SK-N-SH treated with all-trans-retinoic acid at 6 μM for 48 hours (cell line): Measurements from ENCODE around the gene SREBF2.

Experiments
- ATAC-seq: fragments of 200-7000 bp; cut with Tn5 transposase; 3 replicates; pipeline ENCODE4 v1.9.1; 2020; ENCODE audit warnings: mild to moderate bottlenecking, moderate library complexity
- BACH2 ChIP-seq: fragments of 250-450 bp; sonication (Bioruptor Pico); IDR thresholded peaks from 2 replicates; pipeline ENCODE4 v1.9.0; 2021; ENCODE audit warnings: mild to moderate bottlenecking, borderline replicate concordance
- CSDC2 ChIP-seq: fragments of 250-450 bp; sonication (Bioruptor Pico); IDR thresholded peaks from 2 replicates; pipeline ENCODE4 v1.5.0; 2020; ENCODE audit warnings: mild to moderate bottlenecking, moderate library complexity
- ESRRG ChIP-seq: fragments of 250-450 bp; sonication (Bioruptor Pico); IDR thresholded peaks from 2 replicates; pipeline ENCODE4 v1.6.1; 2021; ENCODE audit warnings: mild to moderate bottlenecking
- GLIS3 ChIP-seq: fragments of 250-450 bp; sonication (Bioruptor Pico); IDR thresholded peaks from 2 replicates; pipeline ENCODE4 v1.5.0; 2020; ENCODE audit warnings: mild to moderate bottlenecking, moderate library complexity
- ISL1 ChIP-seq: fragments of 250-450 bp; sonication (Bioruptor Pico); IDR thresholded peaks from 2 replicates; pipeline ENCODE4 v2.1.2; 2022; ENCODE audit warnings: mild to moderate bottlenecking, moderate library complexity
- OSR1 ChIP-seq: fragments of 250-450 bp; sonication (Bioruptor Pico); IDR thresholded peaks from 2 replicates; pipeline ENCODE4 v1.8.0; 2022; ENCODE audit warnings: moderate library complexity, mild to moderate bottlenecking, inconsistent platforms
- POU6F1 ChIP-seq: fragments of 250-450 bp; sonication (Bioruptor Pico); IDR thresholded peaks from 2 replicates; pipeline ENCODE4 v1.8.0; 2021; ENCODE audit warnings: low read depth, mild to moderate bottlenecking, moderate library complexity, borderline replicate concordance
- RARB ChIP-seq: fragments of 250-450 bp; sonication (Bioruptor Pico); IDR thresholded peaks from 2 replicates; pipeline ENCODE4 v1.8.0; 2021; ENCODE audit warnings: mild to moderate bottlenecking, moderate library complexity
- TCF4 ChIP-seq: fragments of 250-450 bp; sonication (Bioruptor Pico); IDR thresholded peaks from 2 replicates; pipeline ENCODE4 v1.8.0; 2021; ENCODE audit warnings: mild to moderate bottlenecking, moderate library complexity, borderline replicate concordance
- TOX ChIP-seq: fragments of 250-450 bp; sonication (Bioruptor Pico); IDR thresholded peaks from 2 replicates; pipeline ENCODE4 v1.8.0; 2021; ENCODE audit warnings: mild to moderate bottlenecking, moderate library complexity, borderline replicate concordance
- ZC3H10 ChIP-seq: fragments of 250-450 bp; sonication (Bioruptor Pico); IDR thresholded peaks from 2 replicates; pipeline ENCODE4 v1.5.1; 2021; ENCODE audit warnings: mild to moderate bottlenecking, moderate library complexity
- ZFP30 ChIP-seq: fragments of 450-650 bp; formaldehyde crosslinking; IDR thresholded peaks from 2 replicates; pipeline ENCODE4 v1.5.0; 2022; ENCODE audit warnings: mild to moderate bottlenecking, moderate library complexity
- ZNF565 ChIP-seq: fragments of 450-650 bp; formaldehyde crosslinking; conservative IDR thresholded peaks from 2 replicates; pipeline ENCODE4 v1.5.0; 2020; ENCODE audit warnings: low read depth, mild to moderate bottlenecking, moderate library complexity
- ZNF70 ChIP-seq: fragments of 450-650 bp; formaldehyde crosslinking; IDR thresholded peaks from 2 replicates; pipeline ENCODE4 v1.5.0; 2020; ENCODE audit warnings: mild to moderate bottlenecking, moderate library complexity
- ZNF8 ChIP-seq: fragments of 450-650 bp; formaldehyde crosslinking; IDR thresholded peaks from 2 replicates; pipeline ENCODE4 v1.5.0; 2020; ENCODE audit warnings: mild to moderate bottlenecking, moderate library complexity
- TF ChIP-seq, protein P1 (sequence below): fragments of 250-450 bp; sonication (Bioruptor Pico); IDR thresholded peaks from 2 replicates; pipeline ENCODE4 v1.5.0; 2020; ENCODE audit warnings: mild to moderate bottlenecking, moderate library complexity
- TF ChIP-seq, protein P2 (sequence below): fragments of 250-450 bp; sonication (Bioruptor Pico); IDR thresholded peaks from 2 replicates; pipeline ENCODE4 v1.8.0; 2020; ENCODE audit warnings: mild to moderate bottlenecking, moderate library complexity, borderline replicate concordance

Gene SREBF2

GRCh38 chr22:41823797-41824196, 9.1 kb upstream of the SREBF2 start:
- no peak for TF ChIP-seq ZFP30 (CRISPR knock-in tag)
- TF ChIP-seq CSDC2 (CRISPR knock-in tag) = no peak
- no peak for TF ChIP-seq GLIS3 (CRISPR knock-in tag)
- no peak for ATAC-seq

DNA sequence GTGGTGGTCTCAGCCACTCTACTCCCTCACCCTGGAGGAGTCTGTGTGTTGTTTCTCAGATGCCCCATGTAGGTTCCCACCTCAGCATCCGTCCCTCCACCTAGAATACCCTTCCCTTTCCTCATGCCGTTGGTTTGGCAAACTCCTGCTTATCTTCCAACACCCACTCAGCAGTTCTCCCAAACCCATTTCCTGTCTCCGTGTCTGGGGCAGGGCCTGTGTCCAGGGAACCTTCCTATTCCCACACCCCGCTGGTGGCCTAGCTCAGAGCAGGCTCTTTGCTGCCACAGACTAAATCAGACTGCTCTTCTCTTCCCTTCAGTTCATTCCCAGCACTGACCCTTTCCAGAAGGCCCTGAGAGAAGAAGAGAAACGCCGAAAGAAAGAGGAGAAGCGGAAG, 7.5 kb upstream of the SREBF2 start:
- no peak for ATAC-seq

DNA sequence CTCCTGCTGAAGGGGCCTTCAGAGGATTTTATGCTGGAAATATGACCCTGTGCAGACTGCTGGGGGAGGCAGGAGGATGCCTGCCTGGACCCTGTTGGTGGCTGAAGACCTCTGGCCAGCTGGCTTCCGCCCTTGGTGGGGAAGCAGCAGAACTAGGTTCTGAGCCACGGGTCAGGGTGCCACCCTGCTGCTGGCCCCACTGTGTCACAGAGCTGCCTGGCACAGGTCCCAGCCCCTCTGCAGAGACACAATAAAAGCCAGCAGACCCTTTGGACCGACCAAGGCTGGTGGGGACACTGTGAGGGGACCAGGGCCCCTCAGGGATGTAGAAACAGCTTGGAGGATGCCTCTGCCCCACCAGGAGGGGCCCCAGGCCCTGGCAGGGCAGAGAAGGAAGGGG, 6.9 kb upstream of the SREBF2 start:
- no peak for TF ChIP-seq POU6F1 (CRISPR knock-in tag)
- no peak for TF ChIP-seq ZNF565 (CRISPR knock-in tag)
- TF ChIP-seq TOX (CRISPR knock-in tag) = no peak
- TF ChIP-seq ZNF70 (CRISPR knock-in tag) = no peak
- TF ChIP-seq BACH2 (CRISPR knock-in tag) = no peak
- TF ChIP-seq, protein P1, sequence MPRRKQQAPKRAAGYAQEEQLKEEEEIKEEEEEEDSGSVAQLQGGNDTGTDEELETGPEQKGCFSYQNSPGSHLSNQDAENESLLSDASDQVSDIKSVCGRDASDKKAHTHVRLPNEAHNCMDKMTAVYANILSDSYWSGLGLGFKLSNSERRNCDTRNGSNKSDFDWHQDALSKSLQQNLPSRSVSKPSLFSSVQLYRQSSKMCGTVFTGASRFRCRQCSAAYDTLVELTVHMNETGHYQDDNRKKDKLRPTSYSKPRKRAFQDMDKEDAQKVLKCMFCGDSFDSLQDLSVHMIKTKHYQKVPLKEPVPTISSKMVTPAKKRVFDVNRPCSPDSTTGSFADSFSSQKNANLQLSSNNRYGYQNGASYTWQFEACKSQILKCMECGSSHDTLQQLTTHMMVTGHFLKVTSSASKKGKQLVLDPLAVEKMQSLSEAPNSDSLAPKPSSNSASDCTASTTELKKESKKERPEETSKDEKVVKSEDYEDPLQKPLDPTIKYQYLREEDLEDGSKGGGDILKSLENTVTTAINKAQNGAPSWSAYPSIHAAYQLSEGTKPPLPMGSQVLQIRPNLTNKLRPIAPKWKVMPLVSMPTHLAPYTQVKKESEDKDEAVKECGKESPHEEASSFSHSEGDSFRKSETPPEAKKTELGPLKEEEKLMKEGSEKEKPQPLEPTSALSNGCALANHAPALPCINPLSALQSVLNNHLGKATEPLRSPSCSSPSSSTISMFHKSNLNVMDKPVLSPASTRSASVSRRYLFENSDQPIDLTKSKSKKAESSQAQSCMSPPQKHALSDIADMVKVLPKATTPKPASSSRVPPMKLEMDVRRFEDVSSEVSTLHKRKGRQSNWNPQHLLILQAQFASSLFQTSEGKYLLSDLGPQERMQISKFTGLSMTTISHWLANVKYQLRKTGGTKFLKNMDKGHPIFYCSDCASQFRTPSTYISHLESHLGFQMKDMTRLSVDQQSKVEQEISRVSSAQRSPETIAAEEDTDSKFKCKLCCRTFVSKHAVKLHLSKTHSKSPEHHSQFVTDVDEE (CRISPR knock-in tag) = no peak
- TF ChIP-seq CSDC2 (CRISPR knock-in tag) = no peak
- no peak for TF ChIP-seq ZC3H10
- no peak for TF ChIP-seq OSR1
- TF ChIP-seq TCF4 (CRISPR knock-in tag) = no peak
- no peak for TF ChIP-seq ESRRG (CRISPR knock-in tag)
- no peak for TF ChIP-seq ZNF8 (CRISPR knock-in tag)
- ATAC-seq = no peak

More for the DNA sequence above, 7.5 kb upstream of the SREBF2 start:
- TF ChIP-seq, protein P1 (CRISPR knock-in tag) = no peak

DNA sequence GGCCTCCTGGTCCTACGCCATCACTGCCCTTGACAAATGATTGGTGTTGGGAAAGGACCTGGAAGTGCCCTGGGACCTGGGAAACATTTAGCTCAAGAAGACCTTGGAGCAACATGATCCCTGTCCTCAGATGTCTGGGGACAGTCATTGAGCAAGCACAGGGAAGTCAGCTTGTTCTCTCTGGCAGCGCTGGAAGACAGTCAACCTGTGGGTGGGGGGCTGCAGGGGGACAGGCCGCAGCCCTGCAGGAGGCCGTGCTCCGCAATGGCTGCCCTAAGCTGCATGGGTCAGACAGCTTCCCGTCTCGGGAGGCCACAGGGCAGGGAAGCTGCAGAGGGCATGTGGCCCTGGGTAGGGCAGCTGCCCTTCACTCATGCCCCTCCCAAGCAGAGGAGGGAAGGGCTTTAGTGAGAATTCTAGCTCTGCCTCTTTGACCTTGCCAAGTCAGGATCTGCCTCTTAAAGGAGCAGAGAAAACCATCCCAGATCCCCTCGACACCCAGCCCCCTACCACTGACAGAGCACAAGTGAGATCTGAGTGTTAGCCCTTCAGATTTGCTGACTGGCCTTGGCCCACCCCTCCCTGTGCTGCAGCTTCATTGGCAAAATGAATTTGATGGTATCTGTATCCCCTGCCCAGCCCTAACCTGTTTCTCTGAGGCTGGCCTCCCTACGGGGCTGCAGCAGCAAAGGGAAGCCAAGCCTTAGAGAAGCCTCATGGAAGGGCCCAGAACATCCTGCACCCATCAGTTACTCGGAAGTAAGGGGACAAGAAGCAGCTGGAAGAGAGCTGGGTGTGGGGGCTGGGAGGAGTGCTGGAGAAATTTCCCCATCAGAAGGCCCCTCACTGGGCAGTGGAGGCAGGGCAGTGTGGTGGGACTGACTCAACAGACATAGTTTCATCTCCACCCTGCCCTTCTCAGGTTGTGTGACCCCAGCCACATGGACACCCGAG, 6.2 kb upstream of the SREBF2 start:
- no peak for ATAC-seq
- TF ChIP-seq RARB (CRISPR knock-in tag) (no peak), OSR1 (no peak), ISL1 (CRISPR knock-in tag) (no peak), ZC3H10 (no peak)
- TF ChIP-seq, protein P2, sequence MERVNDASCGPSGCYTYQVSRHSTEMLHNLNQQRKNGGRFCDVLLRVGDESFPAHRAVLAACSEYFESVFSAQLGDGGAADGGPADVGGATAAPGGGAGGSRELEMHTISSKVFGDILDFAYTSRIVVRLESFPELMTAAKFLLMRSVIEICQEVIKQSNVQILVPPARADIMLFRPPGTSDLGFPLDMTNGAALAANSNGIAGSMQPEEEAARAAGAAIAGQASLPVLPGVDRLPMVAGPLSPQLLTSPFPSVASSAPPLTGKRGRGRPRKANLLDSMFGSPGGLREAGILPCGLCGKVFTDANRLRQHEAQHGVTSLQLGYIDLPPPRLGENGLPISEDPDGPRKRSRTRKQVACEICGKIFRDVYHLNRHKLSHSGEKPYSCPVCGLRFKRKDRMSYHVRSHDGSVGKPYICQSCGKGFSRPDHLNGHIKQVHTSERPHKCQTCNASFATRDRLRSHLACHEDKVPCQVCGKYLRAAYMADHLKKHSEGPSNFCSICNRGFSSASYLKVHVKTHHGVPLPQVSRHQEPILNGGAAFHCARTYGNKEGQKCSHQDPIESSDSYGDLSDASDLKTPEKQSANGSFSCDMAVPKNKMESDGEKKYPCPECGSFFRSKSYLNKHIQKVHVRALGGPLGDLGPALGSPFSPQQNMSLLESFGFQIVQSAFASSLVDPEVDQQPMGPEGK = no peak

DNA sequence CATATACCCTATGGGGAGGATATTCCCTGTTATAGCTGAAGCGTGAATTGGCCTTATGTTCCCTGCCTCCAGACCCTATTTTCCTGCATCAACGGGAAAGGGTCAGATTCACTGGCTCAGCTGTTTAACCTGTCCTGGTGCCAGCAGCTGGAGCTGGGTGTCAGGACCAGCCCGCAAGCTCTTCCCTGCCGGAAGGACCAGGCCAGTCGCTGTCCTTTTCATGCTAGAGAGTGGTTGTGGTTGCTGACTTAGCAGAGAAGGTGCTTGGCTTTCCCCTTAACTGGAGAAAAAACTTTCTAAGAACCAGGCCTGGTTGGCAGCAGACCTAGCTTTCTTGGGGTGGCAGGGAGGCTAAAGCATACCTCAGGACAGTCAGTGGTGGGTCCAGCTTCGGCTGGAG, 5.2 kb upstream of the SREBF2 start:
- no peak for ATAC-seq
- TF ChIP-seq OSR1 = no peak
- TF ChIP-seq POU6F1 (CRISPR knock-in tag) = no peak
- TF ChIP-seq BACH2 (CRISPR knock-in tag) = no peak
- no peak for TF ChIP-seq ZNF8 (CRISPR knock-in tag)
- TF ChIP-seq ESRRG (CRISPR knock-in tag) = no peak
- no peak for TF ChIP-seq ZC3H10
